Memory B cell (primary cell): ENCODE data around the gene RSPH6A.
"Not testable (repeated sequence)": the region's sequence is repeated elsewhere in the genome, so short reads cannot be mapped to it uniquely, and the experiment has no call there.

ENCODE experiments used
- ATAC-seq: fragments of 150-1000 bp; cut with Tn5 transposase; 2 replicates; pipeline ENCODE4 v1.10.0; 2021; ENCODE audit warnings: low read depth, mild to moderate bottlenecking, moderate library complexity
- DNase-seq, 2 donors: peaks; one replicate each; pipeline ENCODE4 v3.0.0; 2022; ENCODE audit warnings: low spot score in 2 of 2
- H3K27ac Mint-ChIP-seq: one replicate; pipeline ENCODE4 v1.8.0; 2022; ENCODE audit warnings: mild to moderate bottlenecking, moderate library complexity, mixed read lengths
- H3K27me3 Mint-ChIP-seq: one replicate; pipeline ENCODE4 v1.8.0; 2022; ENCODE audit warnings: mixed read lengths
- H3K36me3 Mint-ChIP-seq: one replicate; pipeline ENCODE4 v1.8.0; 2022; ENCODE audit warnings: mild to moderate bottlenecking, mixed read lengths
- H3K4me1 Mint-ChIP-seq: one replicate; pipeline ENCODE4 v1.8.0; 2022; ENCODE audit warnings: mixed read lengths
- H3K4me3 Mint-ChIP-seq: one replicate; pipeline ENCODE4 v1.8.0; 2022; ENCODE audit warnings: mild to moderate bottlenecking, moderate library complexity, mixed read lengths
- H3K9me3 Mint-ChIP-seq: one replicate; pipeline ENCODE4 v1.8.0; 2022; ENCODE audit warnings: mixed read lengths

RSPH6A gene

DNA sequence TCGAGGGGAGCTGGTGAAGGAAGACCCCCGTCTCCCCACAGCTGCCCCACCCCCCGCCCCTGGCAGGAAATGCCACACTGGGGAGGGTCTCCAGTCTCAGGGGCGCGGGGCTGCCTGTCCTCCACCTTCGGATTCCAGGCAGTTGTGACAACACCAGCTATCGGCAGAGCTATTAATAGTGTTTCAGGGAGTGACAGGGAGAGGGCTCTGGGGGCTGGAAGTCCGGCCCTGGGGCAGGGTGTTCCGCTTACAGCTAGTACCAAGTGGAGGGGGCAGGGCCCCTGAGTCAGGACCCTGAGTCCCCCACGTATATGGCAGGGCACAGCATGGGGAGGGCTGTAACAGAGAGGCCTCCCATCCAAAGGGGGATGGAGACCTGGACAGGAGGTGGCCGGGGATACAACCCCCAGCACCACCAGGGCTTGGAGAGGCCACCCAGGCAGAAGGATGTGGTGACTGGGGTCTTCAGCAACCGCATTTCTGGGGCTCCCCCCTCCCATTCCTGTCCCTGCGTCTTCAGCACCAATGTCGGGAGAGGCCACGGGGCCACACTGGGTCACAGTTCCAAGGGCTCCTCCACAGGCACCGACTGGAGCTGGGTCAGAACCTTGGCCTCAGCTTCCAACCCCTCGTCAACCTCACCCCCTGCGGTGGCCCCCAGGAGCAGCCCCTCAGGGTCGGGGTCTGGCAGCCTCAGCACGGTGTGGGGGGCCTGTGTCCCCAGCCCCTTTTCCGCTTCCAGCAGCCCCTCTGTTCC, 50.0 kb downstream of the RSPH6A start:
- H3K27ac Mint-ChIP-seq, result no peak overlapping the region
- DNase-seq, result no peak
- no peaks in the 10 kb centered on the region for H3K9me3 Mint-ChIP-seq
- H3K4me1 Mint-ChIP-seq, result peaks cover 7% of the 10 kb centered on the region
- H3K4me3 Mint-ChIP-seq, result peak overlapping the region; percentile 8
- peaks cover 13% of the 10 kb centered on the region for H3K27me3 Mint-ChIP-seq
- no peaks in the 10 kb centered on the region for H3K36me3 Mint-ChIP-seq
- ATAC-seq, result no peak

DNA sequence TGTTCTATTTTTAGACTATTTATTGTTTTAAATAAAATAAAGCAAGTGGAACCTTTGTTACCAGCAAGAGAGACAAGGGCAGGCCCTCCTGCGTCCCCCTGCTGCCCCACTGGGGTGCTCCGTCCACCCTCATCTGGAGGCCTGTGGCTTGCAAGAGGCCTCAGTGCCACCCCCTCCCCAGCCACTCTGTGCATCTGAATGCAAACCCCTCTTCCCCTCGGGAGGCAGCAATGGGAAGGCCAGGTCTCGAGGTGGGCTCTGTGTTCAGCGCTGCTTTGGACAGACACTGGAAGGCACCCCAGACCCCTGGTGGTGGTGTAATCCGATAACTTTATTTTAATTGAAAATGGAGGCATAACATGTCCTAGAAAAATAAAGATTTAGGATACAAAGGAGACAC, 50.6 kb downstream of the RSPH6A start:
- Mint-ChIP-seq H3K36me3 (no peaks in the 10 kb centered on the region), H3K9me3 (no peaks in the 10 kb centered on the region), H3K27me3 (peaks cover 13% of the 10 kb centered on the region), H3K4me1 (peaks cover 7% of the 10 kb centered on the region), H3K27ac (no peak overlapping the region), H3K4me3 (no peak overlapping the region)
- DNase-seq (no peak), ATAC-seq (no peak)

DNA sequence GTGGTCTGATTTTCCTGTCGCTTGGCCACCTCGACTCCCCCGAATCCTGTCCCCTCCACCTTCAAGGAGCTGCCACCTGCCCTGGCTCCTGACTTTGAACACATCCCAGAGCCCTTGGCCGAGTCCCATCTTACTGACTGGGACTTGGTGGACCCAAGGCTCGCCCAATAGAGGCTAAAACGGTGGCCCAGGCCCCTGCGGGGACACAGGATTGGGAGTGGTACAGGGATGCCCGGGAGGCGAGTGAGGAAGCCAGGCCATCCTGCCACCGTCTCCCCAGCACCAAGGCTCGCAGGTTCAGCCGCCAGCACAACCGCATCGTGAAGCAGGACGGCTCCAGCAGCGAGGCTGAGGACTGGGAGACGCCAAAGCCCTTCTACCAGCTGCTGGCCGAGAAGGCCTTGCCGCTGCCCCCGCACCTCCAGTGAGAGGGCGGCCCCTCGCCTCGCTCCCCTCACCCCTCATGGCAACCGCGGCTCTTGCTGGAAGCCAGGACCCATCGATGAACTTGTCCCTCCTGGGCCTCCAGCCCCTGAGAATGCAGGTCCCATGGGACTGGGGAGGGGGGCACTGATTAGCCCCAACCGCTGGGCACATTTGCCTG, 51.3 kb downstream of the RSPH6A start:
- H3K36me3 Mint-ChIP-seq, result no peaks in the 10 kb centered on the region
- peaks cover 5% of the 10 kb centered on the region for H3K4me1 Mint-ChIP-seq
- H3K27me3 Mint-ChIP-seq, result peaks cover 13% of the 10 kb centered on the region
- no peak for ATAC-seq
- H3K9me3 Mint-ChIP-seq, result no peaks in the 10 kb centered on the region
- DNase-seq, result no peak
- H3K4me3 Mint-ChIP-seq, result no peak overlapping the region
- no peak overlapping the region for H3K27ac Mint-ChIP-seq

DNA sequence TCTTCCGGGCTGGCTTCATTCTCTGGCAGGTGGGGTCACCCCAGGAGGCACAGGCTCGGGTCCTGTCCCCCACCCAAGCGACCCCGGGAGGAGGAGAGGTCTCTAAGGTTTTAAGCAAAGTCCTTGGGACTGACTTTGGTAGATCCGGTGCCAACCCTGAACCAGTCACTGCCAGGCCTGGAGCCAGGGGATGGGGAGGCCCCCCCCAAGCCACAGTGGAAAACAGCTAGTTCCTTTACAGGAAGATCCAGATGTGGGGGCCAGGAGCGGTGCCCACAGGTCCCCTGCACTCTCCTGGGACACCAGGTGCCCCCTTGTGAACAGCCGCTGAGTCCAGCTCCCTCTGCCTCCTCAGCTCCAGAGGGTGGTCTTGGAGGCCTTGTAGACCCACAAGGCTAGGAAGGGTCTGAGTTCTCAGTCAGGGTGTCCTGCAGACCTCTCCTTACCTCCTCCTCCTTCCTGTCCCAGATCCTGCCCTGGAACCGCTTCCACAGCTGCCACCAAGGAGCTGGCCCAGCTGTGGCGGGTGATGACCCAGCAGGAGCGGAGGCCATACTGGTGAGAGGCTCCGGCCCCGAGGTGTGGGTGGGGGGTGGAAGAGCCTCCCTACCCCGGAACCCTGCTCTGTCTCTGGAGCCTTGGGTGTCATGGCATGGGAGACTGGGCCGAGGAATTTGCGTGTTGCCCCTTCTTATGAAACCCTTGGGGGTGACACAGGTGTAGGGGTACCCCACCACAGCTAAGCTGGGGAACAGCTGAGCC, 52.1 kb downstream of the RSPH6A start:
- Mint-ChIP-seq H3K27me3 (peaks cover 13% of the 10 kb centered on the region), H3K4me3 (no peak overlapping the region), H3K4me1 (peaks cover 3% of the 10 kb centered on the region), H3K36me3 (no peaks in the 10 kb centered on the region), H3K27ac (no peak overlapping the region), H3K9me3 (no peaks in the 10 kb centered on the region)
- DNase-seq (no peak), ATAC-seq (no peak)

DNA sequence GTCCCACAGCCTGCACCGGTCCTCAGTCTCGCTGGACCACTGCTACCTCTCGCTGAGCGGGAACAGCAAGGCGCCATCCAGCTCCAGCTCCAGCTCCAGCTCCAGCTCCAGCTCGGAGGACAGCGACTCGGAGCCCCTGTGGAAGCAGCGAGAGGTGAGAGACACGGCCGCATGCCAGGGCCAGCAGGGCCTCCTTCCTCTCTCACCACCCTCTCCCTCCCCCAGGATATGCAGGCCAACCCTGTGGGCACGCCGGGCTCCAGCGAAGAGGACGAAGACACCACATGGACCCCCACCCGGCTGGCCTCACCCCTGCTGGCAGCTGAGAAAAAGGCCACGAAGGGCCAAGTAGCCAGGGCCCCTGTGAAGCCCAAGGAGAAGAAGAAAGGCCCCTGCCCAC, 53.4 kb downstream of the RSPH6A start:
- Mint-ChIP-seq H3K9me3 (no peaks in the 10 kb centered on the region), H3K27me3 (peaks cover 11% of the 10 kb centered on the region), H3K4me3 (no peak overlapping the region), H3K4me1 (no peaks in the 10 kb centered on the region), H3K27ac (no peak overlapping the region), H3K36me3 (no peaks in the 10 kb centered on the region)
- ATAC-seq (no peak), DNase-seq (no peak)

DNA sequence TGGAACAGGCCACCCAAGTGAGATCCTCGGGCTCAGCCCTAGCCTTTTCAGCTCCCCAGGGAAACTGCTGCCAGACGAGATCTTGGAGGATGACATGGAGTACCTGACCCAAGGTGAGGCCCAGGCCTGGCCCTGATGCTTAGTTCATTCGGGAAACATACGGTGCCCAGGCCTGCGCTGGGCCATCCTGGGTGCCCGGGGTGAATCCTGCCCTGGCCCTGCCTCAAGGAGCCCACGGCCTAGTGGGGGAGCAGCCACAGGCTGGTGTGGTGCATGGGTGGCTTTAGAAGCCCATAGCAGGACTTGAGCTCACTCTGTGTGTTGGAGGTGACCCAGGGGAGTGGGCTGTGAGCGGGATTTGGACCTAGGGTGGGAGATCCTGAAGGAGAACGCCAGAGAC, 56.2 kb downstream of the RSPH6A start:
- no peak overlapping the region for H3K4me3 Mint-ChIP-seq
- H3K27ac Mint-ChIP-seq, result no peak overlapping the region
- no peaks in the 10 kb centered on the region for H3K9me3 Mint-ChIP-seq
- H3K36me3 Mint-ChIP-seq, result no peaks in the 10 kb centered on the region
- DNase-seq (no peak), ATAC-seq (no peak)
- no peaks in the 10 kb centered on the region for H3K4me1 Mint-ChIP-seq
- H3K27me3 Mint-ChIP-seq, result peaks cover 1% of the 10 kb centered on the region

DNA sequence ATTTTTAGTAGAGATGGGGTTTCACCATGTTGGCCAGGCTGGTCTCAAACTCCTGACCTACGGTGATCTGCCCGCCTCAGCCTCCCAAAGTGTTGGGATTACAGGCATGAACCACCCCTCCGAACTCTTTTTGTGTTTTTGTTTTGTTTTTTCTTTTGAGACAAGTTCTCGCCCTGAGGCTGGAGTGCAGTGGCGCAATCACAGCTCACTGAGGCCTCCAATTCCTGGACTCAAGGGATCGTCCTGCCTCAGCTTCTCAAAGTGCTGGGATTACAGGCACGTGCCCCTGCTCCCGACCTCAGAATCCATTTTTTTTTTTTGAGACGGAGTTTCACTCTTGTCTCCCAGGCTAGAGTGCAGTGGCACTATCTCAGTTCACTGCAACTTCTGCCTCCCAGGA, 57.4 kb downstream of the RSPH6A start:
- Mint-ChIP-seq H3K4me1 (no peaks in the 10 kb centered on the region), H3K27me3 (peaks cover 4% of the 10 kb centered on the region), H3K36me3 (no peaks in the 10 kb centered on the region), H3K9me3 (no peaks in the 10 kb centered on the region), H3K27ac (no peak overlapping the region), H3K4me3 (no peak overlapping the region)
- DNase-seq (no peak), ATAC-seq (no peak)

DNA sequence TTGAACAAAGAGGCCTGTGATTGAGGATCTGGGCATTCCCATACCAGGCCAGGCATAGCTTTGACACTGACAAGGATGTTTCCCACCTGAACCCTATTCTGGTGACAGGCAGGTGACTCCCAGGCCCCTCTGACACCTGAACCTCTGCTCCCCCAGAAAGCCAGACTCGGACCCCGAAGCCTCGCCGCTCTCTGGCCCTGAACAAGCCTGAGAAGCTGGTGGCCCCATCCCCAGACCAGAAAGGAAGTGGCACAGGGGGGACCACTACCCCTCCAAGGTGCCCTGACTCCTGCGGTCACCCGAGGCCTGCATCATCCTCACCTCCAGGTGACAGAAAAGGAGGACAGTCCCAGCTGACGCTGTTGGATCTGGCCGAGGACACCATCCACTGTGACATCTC, 60.8 kb downstream of the RSPH6A start:
- H3K9me3 Mint-ChIP-seq, result no peaks in the 10 kb centered on the region
- no peaks in the 10 kb centered on the region for H3K4me1 Mint-ChIP-seq
- no peak overlapping the region for H3K27ac Mint-ChIP-seq
- H3K36me3 Mint-ChIP-seq, result no peaks in the 10 kb centered on the region
- DNase-seq, result no peak
- peaks cover 5% of the 10 kb centered on the region for H3K27me3 Mint-ChIP-seq
- ATAC-seq, result no peak
- no peak overlapping the region for H3K4me3 Mint-ChIP-seq

DNA sequence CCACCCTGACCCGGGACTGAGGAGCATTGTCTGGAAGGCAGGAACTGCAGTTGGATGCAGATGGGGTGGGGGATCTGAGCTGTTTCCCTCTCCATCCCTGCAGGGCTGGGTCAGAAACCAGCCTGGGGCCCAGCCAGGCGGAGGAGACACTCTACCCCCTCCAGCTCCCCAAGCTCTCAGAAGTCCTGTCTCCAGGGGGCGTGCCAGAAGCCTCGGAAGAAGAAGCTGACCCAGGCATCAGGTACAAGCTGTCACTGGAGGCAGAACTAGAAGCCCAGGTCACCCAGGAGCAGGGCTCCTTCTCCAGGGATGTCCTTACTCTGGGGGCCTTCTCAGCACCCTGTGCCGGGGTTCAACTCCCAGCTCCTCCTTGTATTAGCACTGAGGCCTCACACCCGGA, 61.6 kb downstream of the RSPH6A start:
- DNase-seq (no peak), ATAC-seq (no peak)
- Mint-ChIP-seq H3K27me3 (peaks cover 5% of the 10 kb centered on the region), H3K4me1 (no peaks in the 10 kb centered on the region), H3K36me3 (no peaks in the 10 kb centered on the region), H3K9me3 (no peaks in the 10 kb centered on the region), H3K27ac (no peak overlapping the region), H3K4me3 (no peak overlapping the region)

DNA sequence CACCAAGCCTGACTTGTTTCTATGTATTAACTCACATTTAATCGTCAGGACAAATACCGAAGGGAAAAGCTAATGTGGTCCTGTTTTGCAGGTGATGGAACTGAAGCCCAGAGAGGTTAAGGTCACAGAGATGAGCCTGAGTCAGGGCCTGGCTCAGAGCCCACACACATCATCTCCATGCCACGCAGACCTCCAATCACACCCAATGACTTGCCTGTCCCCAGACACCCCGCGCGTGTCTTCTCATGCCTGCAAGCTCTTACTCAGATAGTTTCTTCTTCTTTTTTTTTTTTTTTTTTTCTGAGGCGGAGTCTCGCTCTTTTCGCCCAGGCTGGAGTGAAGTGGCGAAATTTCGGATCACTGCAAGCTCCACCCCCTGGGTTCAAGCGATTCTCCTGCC, 62.5 kb downstream of the RSPH6A start:
- no peak for DNase-seq
- Mint-ChIP-seq H3K4me1 (no peaks in the 10 kb centered on the region), H3K9me3 (no peaks in the 10 kb centered on the region), H3K27ac (no peak overlapping the region), H3K27me3 (peaks cover 6% of the 10 kb centered on the region), H3K4me3 (no peak overlapping the region), H3K36me3 (peaks cover under 1% of the 10 kb centered on the region)
- no peak for ATAC-seq

DNA sequence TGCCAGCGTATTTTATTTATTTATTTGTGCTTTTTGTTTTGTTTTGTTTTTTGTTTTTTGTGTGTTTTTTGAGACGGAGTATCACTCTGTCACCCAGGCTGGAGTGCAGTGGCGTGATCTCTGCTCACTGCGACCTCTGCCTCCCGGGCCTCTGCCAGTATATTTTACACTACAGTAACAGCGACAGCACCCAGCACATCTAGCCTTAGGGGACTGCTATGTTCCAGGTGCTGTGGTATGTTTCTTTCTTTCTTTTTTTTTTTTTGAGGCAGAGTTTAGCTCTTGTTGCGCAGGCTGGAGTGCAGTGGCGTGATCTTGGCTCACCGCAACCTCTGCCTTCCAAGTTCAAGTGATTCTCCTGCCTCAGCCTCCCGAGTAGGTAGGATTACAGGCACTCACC, 63.6 kb downstream of the RSPH6A start:
- not testable (repeated sequence) for H3K36me3 Mint-ChIP-seq, H3K9me3 Mint-ChIP-seq, H3K4me1 Mint-ChIP-seq, ATAC-seq, H3K4me3 Mint-ChIP-seq, DNase-seq, H3K27ac Mint-ChIP-seq
- peaks cover 12% of the 10 kb centered on the region for H3K27me3 Mint-ChIP-seq

DNA sequence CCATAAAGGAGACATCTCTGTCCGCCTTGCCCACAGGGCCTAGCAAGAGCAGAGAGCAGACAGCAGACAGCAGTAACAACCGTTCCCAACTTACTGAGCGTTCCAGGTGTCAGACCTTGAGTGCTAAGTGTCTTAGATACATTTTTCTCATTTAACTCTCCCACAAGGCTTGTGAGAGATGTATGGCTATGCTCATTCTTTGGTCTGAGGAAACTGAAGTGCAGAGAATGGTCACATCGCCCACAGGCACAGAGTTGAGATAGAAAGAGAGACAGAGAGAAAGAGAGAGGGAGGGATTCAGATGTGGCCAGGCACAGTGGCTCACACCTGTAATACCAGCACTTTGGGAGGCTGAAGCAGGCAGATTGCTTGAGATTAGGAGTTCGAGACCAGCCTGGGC, 67.6 kb downstream of the RSPH6A start:
- Mint-ChIP-seq H3K36me3 (peaks cover 2% of the 10 kb centered on the region), H3K27ac (no peak overlapping the region)
- no peak for DNase-seq

DNA sequence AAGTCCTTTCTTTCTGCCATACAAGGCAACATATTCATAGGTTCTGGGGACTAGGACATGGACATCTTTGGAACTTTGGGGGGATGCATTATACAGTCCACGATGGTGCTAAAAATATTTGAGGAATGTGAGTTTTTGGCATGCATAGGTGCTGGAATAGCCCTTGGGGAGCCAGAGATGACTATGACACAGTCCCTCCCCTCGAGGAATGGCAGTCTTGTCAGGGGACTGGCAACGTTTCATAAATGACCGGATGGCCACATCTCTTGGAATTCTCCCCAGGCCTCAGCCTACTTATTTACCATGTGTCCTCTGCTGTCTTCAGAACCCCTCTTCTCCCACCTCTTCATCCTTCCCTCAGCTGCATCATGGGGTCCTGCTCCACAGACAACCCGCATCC, 68.2 kb downstream of the RSPH6A start:
- peaks cover 2% of the 10 kb centered on the region for H3K36me3 Mint-ChIP-seq
- H3K9me3 Mint-ChIP-seq, result no peaks in the 10 kb centered on the region
- ATAC-seq (no peak), DNase-seq (no peak)
- H3K4me1 Mint-ChIP-seq, result no peaks in the 10 kb centered on the region
- no peak overlapping the region for H3K4me3 Mint-ChIP-seq
- H3K27me3 Mint-ChIP-seq, result peaks cover 16% of the 10 kb centered on the region
- no peak overlapping the region for H3K27ac Mint-ChIP-seq

More for the DNA sequence above, 67.6 kb downstream of the RSPH6A start:
- Mint-ChIP-seq H3K9me3 (no peaks in the 10 kb centered on the region), H3K4me3 (no peak overlapping the region), H3K4me1 (no peaks in the 10 kb centered on the region), H3K27me3 (peaks cover 16% of the 10 kb centered on the region)
- ATAC-seq, result no peak
